ENCODE data around the gene PRKAB1. TPM values are rescaled to one million over a fixed set of nuclear protein-coding genes. Genes with fewer than 3 reads are reported as not detected.
A peak's percentile ranks its signal among the peaks of the same experiment; 100 is the strongest.

The PRKAB1 gene
- total RNA-seq, 1 donor, result 16.6 TPM

- TF ChIP-seq CTCF (IDR thresholded peaks at IDR 0.05; ENCODE audit: extremely low read depth, low read depth, low read length), result no peak
- H3K79me2 ChIP-seq (ENCODE audit: insufficient read depth, low read length), result no peaks in the 10 kb centered on the region
- H3K27me3 ChIP-seq (ENCODE audit: insufficient read depth, low read length), result no peaks in the 10 kb centered on the region
- no peak overlapping the region for H3K27ac ChIP-seq (ENCODE audit: low read depth, low read length)
- H2AFZ ChIP-seq (ENCODE audit: low read length), result peak overlapping the region; percentile 77
- H3K9me3 ChIP-seq (ENCODE audit: low read depth, low read length), result no peaks in the 10 kb centered on the region
- H3K36me3 ChIP-seq (ENCODE audit: insufficient read depth, low read length), result peaks cover 18% of the 10 kb centered on the region
- no peak overlapping the region for H3K4me3 ChIP-seq (ENCODE audit: insufficient read depth, low read length)
- H3K4me1 ChIP-seq (ENCODE audit: insufficient read depth, low read length), result peaks cover 24% of the 10 kb centered on the region
- H3K4me2 ChIP-seq (ENCODE audit: insufficient read depth, low read length), result no peak overlapping the region
- no peak for DNase-seq (ENCODE audit: insufficient read length, low spot score, missing footprints)
- no peaks in the 10 kb centered on the region for H4K20me1 ChIP-seq (ENCODE audit: insufficient read depth, low read length)
Observed at GRCh38 chr12:119685375-119685774, 17.4 kb downstream of the PRKAB1 start.

- H3K27me3 ChIP-seq (ENCODE audit: insufficient read depth, low read length), result no peaks in the 10 kb centered on the region
- H3K79me2 ChIP-seq (ENCODE audit: insufficient read depth, low read length), result no peaks in the 10 kb centered on the region
- H3K36me3 ChIP-seq (ENCODE audit: insufficient read depth, low read length), result peaks cover 8% of the 10 kb centered on the region
- TF ChIP-seq CTCF (IDR thresholded peaks at IDR 0.05; ENCODE audit: extremely low read depth, low read depth, low read length), result no peak
- no peak overlapping the region for H3K4me3 ChIP-seq (ENCODE audit: insufficient read depth, low read length)
- H3K4me1 ChIP-seq (ENCODE audit: insufficient read depth, low read length), result peaks cover 25% of the 10 kb centered on the region
- no peaks in the 10 kb centered on the region for H4K20me1 ChIP-seq (ENCODE audit: insufficient read depth, low read length)
- H3K4me2 ChIP-seq (ENCODE audit: insufficient read depth, low read length), result no peak overlapping the region
- H3K9me3 ChIP-seq (ENCODE audit: low read depth, low read length), result no peaks in the 10 kb centered on the region
- peak; percentile 27 for DNase-seq (ENCODE audit: insufficient read length, low spot score, missing footprints)
- H2AFZ ChIP-seq (ENCODE audit: low read length), result no peak overlapping the region
- H3K27ac ChIP-seq (ENCODE audit: low read depth, low read length), result no peak overlapping the region
Observed at GRCh38 chr12:119686355-119686754, 18.4 kb downstream of the PRKAB1 start.

- Histone ChIP-seq H3K4me2 (ENCODE audit: insufficient read depth, low read length) (no peak overlapping the region), H4K20me1 (ENCODE audit: insufficient read depth, low read length) (no peaks in the 10 kb centered on the region), H3K4me3 (ENCODE audit: insufficient read depth, low read length) (no peak overlapping the region), H3K27me3 (ENCODE audit: insufficient read depth, low read length) (no peaks in the 10 kb centered on the region), H2AFZ (ENCODE audit: low read length) (no peak overlapping the region), H3K36me3 (ENCODE audit: insufficient read depth, low read length) (peaks cover 5% of the 10 kb centered on the region), H3K4me1 (ENCODE audit: insufficient read depth, low read length) (peaks cover 29% of the 10 kb centered on the region), H3K27ac (ENCODE audit: low read depth, low read length) (no peak overlapping the region), H3K79me2 (ENCODE audit: insufficient read depth, low read length) (no peaks in the 10 kb centered on the region), H3K9me3 (ENCODE audit: low read depth, low read length) (no peaks in the 10 kb centered on the region)
- TF ChIP-seq CTCF (IDR thresholded peaks at IDR 0.05; ENCODE audit: extremely low read depth, low read depth, low read length), result no peak
- peak; percentile 23 for DNase-seq (ENCODE audit: insufficient read length, low spot score, missing footprints)
Observed at GRCh38 chr12:119686776-119687175, 18.8 kb downstream of the PRKAB1 start.

- TF ChIP-seq CTCF (IDR thresholded peaks at IDR 0.05; ENCODE audit: extremely low read depth, low read depth, low read length), result no peak
- peaks cover 35% of the 10 kb centered on the region for H3K4me1 ChIP-seq (ENCODE audit: insufficient read depth, low read length)
- H3K79me2 ChIP-seq (ENCODE audit: insufficient read depth, low read length), result no peaks in the 10 kb centered on the region
- no peaks in the 10 kb centered on the region for H3K27me3 ChIP-seq (ENCODE audit: insufficient read depth, low read length)
- no peaks in the 10 kb centered on the region for H4K20me1 ChIP-seq (ENCODE audit: insufficient read depth, low read length)
- H3K27ac ChIP-seq (ENCODE audit: low read depth, low read length), result no peak overlapping the region
- no peaks in the 10 kb centered on the region for H3K9me3 ChIP-seq (ENCODE audit: low read depth, low read length)
- no peak for DNase-seq (ENCODE audit: insufficient read length, low spot score, missing footprints)
- H3K36me3 ChIP-seq (ENCODE audit: insufficient read depth, low read length), result no peaks in the 10 kb centered on the region
- H3K4me2 ChIP-seq (ENCODE audit: insufficient read depth, low read length), result no peak overlapping the region
- no peak overlapping the region for H2AFZ ChIP-seq (ENCODE audit: low read length)
- H3K4me3 ChIP-seq (ENCODE audit: insufficient read depth, low read length), result no peak overlapping the region
Observed at GRCh38 chr12:119687406-119687805, 19.5 kb downstream of the PRKAB1 start.

All from osteoblast (primary cell).